Stimulated activated CD4-positive, alpha-beta T cell treated with anti-CD3 and anti-CD28 coated beads, Interleukin-15, amount 100 ng/mL, for 1 hour (primary cell): ENCODE data around the gene CNOT4.
"Not testable (repeated sequence)": the region's sequence is repeated elsewhere in the genome, so short reads cannot be mapped to it uniquely, and the experiment has no call there.

Experiments used
- DNase-seq, 2 donors: peaks; one replicate each; pipeline ENCODE4 v3.0.0-alpha.2; 2020; ENCODE audit warnings: low read depth in 1 of 2, low spot score in 1 of 2

Gene CNOT4

DNA sequence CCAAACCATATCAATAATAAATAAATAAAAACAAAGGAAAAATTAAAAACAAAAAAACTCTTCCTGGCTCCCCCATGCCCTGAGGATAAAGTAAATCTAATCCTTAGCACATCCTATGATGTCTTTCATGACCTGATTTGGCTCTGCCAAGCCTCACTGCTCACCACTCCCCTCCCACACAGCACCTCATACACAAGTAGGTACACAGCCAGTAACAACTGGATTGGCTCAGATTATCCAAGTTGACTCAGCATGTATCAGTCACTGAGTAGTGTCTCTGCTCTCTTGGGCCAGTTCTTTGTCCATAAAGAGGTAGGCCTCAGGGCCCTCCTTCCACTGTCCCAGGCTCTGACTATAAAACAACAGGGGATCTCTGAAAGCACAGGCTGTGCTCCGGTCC, 176.7 kb downstream of the CNOT4 start:
- DNase-seq: no peak

DNA sequence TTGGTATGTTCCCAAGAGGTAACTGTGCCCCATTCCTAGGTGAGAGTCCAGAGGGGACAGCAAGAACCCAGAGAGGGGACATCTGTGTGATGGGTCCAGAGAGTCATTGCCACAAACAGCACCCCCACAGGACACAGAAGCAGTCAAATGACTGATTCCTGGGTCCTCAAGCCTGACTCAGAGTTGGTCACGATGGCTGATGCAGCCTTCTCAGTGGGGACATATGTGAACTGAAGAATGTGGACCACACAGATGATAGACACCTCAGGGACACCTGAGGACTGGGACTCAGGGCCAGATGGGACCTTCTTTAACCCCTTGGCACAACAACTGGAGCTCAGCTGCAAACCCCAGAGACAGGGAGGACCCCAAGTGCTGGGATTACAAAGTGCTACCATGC, 179.8 kb downstream of the CNOT4 start:
- DNase-seq: no peak

- no peak for DNase-seq
These were observed 181.4 kb downstream of the CNOT4 start for GRCh38 chr7:135328526-135328925.

DNA sequence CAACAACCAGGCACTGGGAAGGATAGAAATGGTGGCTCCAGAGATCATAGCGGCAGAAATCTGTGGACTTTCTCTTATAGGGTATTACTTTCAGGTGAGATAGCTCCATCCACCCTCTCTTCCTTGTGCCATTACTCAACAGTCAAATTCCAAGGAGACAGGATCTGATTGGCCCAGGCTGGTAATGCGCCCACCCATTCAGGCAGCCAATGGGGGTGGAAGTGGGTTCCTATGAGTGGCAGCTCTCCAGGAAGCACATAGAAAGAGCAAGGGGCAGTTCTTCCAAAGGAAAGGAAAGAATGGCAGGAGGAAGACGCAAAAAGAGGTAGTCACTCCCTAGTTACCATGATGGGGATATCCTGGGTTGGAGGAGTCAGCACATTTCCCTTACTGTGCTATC, 181.8 kb downstream of the CNOT4 start:
- DNase-seq: no peak

DNA sequence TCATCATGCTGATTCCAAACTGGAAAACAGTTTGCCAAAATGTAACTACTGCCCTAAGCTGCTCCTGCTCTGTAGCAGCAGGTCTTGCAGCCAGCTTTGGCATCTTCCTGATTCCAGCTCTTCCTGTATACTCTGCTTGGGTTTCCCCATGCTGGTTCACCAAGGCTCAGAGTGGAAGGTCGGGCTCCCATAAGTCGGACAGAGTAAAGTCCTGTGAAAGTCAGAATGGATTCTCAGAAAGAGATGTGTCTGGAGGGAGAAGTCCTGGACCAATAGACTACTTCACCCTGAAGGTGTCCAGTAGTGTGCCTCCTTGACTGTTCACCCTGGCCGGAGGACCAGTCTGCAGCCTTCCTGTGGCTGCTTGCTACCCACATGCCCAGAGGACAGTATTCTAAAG, 182.4 kb downstream of the CNOT4 start:
- no peak for DNase-seq

DNA sequence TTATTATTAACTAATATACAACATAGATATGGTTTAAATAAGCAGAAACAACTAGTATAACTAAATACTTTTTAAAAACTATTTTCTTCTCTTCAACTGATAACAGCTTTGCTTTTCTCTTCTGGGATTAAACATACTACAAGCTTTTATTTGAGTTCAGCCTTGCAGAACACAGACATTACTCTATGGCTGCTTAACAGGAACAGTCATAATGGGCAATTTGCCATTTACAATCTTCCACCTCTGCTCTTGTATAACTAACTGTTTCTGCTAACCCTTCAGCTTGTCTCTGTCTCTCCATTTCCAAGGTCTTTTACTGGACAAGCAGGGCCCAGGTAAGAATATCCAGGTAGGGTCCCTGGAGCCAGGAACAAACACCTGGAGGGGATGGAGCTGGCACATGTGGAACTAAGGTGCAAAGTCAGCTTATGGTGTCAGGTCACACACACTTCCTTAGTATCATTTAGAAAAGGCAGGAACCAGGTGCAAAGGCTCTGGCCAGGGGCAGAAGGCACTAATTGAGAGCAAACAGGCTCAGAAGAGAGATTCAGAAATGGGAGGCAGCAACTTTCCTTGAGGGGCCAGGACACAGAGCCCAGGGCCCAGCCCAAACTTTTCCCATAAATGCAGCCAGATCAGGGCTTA, 183.1 kb downstream of the CNOT4 start:
- no peak for DNase-seq

GRCh38 chr7:135322571-135323340, 187.1 kb downstream of the CNOT4 start:
- no peak for DNase-seq

DNA sequence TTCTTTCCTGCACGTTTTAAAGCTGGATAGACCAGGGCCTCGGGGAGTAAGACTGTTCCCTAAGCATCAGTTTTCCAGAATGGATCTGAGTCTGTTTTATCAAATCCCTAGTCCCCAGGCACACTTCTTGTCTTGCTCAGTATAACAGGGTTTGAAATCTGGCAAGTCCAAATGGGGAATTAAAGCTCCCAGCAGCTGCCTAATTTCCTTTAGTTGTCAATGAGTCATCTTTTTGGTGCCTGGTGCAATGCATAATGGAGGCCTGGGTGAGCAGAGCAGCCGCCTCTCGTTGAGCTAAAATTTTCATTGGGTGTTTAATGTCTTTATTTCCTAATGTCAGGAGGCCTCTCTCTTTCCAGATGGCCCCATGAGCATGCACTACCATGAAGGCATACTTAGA, 188.3 kb downstream of the CNOT4 start:
- DNase-seq: no peak

DNA sequence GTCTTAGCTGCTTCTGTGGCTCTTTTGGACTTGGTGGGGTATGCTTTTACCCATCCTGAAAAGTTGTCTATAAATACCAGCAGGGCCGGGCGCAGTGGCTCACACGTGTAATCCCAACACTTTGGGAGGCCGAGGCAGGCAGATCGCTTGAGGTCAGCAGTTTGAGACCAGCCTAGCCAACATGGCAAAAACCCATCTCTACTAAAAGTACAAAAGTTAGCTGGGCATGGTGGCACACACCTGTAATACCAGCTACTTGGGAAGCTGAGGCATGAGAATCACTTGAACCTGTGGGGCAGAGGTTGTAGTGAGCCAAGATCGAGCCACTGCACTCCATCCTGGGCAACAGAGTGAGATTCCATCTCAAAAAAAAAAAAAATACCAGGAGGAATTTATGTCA, 188.9 kb downstream of the CNOT4 start:
- DNase-seq: not testable (repeated sequence)

DNA sequence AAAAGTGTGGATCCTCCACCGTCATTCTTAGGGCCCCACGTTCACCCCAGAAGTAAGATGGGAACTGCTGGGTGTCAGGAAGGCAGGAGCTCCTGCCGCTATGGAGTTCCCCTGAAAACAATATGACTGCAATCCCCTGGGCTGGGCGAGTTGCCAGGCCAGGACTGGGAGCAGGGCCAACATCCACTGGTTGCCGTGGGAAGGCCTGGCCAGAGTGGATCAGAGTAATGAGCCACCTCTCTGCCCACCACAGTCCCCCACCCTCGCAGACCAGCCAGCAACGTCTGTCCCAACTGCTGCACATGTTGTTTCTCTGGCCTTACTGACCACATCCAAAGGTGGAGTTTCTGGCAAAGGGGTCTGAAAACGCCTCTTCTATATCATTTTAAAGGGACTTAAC, 189.6 kb downstream of the CNOT4 start:
- DNase-seq: no peak

GRCh38 chr7:135317676-135318325, 192.1 kb downstream of the CNOT4 start:
- DNase-seq: no peak

GRCh38 chr7:135316648-135317313, 193.1 kb downstream of the CNOT4 start:
- DNase-seq: no peak

DNA sequence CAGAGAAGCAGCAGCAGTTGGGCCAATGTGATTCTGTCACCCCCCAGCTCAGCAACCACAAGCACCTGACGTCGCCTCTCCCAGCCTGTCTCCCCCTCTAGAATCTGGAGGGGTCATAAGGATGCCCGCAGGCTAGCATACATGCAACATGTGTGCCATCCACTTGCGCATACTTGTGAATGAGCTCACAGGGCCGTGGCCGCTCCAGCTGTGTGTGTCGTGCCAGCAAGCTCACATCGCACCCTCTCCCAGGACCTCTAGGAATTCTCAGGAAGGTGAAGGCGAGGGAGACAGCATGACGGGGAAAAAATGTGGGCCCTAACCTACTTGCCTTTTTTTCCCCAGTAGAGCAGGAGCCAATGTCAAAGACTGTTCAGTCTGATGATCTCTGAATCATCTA, 195.9 kb downstream of the CNOT4 start:
- DNase-seq: no peak
